Activated T-cell treated with anti-CD3 and anti-CD28 coated beads for 24 hours (primary cell): ENCODE results near the gene HOXB7.

Experiments
- DNase-seq: peaks from one replicate; pipeline ENCODE4 v3.0.0-alpha.2; 2020; ENCODE audit warnings: low read depth

HOXB7 gene

DNA sequence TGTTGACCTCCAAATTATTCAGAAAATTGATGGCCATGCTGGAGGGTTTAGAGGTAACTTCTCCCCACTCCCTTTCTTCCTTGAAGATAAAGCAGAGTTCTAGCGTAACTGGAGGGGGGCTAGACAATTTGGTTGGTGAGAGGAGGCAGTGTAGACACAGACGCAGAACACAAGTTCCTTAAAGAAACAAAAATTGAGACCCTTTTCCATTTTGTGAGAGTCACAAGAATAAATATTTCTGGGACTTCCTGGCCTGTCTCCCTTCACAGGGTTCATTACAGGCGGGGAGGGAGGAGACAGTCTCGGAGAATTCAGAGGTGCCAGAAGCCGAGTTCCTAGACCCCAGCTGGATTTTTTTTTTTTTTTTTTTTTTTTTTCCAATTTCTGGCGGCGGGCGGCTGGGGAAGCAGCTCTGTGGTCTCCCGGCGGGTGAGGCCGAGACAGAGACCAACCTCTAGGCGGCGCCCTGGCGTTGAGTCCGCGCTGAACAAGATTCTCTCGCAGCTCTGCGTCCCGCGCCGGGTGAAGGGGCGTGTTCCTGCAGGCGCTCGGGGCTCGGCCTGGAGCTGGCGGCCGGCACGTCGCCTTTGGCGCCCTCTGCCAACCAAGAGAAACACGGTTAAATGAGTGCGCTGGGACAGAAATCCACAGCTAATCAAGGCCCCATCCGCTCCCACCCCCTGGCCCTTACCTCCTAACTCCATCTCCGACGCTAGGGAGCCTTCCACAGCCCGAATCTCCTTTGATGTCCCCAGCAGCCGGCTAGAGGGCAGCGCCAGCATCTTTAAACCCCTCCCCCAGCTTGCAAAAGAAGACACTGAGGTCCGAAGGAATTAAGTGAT lies 25.6 kb upstream of the HOXB7 start:
- peak; percentile 65 for DNase-seq

- no peak for DNase-seq
Observed at GRCh38 chr17:48634493-48635208, 23.8 kb upstream of the HOXB7 start.

DNA sequence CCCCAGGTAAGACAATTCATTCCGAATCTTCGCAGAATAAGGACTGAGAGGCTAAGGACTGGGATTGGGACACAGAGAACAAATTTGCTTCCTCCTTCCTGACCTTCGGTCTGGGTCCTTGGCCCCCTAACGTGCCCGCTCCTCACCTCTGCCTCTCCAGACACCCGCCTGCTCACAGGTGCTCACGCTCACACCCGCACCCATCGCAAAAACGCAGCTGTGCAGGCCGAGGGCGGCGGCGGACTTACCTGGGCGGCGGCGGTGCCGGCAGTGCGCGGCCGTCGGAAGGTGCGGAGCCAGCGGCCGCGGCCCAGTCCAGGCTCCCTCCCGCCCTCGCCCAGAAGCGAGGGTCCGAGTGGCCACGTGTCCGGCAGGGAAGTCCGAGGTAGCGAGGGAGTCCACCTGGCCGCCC lies 22.5 kb upstream of the HOXB7 start:
- DNase-seq: no peak

- no peak for DNase-seq
Observed at GRCh38 chr17:48632579-48633265, 21.9 kb upstream of the HOXB7 start.

DNA sequence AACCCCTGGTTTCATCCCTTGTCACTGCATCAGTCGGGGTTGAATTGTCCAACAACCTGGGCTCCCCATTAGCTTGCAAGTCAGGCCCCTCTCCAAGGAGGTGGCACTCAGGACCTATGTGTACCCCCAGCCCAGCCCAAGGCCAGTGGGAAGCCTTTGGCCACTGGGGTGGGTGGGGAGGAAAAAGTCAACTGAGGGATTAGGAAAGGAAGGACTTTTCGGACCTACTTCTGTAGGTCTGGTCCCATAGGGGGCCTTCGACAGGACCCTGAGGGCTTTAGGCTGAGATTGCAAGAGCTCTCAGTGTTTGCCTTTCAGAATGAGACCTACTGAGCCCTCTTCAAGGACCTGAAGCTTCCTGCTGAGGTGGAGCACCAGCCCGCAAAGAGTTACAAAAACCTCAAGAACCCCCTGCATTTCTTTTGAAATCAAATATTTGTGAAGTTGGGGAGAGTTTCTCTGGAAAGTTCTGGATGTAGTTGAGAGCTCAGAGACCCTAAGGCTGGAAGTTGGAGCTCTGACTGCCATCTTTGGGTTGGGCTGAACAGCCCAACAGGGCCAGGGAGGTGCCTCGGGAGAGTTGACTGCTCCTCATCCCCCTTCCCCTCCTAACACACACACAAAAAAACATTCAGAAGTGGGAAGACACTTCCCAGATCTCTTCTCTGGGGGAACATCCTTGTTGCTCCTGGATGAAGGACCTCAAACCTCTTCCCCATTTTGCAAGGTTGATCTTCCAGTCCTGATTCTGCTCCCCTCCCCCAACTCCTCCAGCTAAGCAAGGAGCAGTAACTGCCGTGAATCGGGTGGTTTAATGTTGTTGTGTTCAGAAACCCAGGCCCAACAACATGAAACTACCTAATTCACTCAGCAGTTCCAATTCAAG lies 21.1 kb upstream of the HOXB7 start:
- no peak for DNase-seq

DNA sequence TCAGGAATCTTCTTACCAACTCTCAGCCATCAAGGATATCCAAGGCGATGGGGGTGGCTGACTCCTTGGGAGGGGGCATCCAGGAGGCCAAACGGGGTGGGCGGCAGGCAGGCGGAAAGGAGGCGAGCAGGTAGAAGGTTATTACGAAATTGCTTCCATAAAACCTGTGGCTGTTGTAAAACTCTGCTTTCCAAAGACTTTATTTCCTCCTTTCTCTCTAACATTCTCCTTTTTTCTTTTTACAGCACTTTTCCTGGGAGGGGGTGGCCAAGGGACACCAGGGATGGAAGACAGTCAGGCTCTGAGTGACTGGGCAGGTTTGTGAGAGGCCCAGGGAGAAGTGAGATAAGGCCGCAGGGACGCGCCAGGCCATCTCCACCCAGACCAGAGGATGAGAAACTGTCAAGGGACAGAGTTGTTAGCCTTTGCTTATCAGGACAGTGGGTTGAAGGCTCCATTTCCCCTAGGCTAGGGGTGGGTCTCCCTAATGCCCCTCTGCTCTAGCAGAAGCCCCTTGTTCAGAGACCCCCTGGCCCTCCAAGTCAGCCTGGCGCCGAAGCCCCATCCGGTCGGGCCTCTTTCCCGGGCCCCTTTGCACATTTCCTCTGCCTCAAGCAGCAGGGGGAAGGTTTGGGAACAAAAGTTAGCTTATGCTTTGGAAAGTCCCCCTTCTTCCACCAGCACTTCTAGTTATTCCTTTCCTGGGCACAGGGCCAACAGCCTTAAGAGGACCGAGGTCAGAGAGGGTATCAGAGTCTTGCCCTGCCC lies 20.3 kb upstream of the HOXB7 start:
- DNase-seq: no peak

DNA sequence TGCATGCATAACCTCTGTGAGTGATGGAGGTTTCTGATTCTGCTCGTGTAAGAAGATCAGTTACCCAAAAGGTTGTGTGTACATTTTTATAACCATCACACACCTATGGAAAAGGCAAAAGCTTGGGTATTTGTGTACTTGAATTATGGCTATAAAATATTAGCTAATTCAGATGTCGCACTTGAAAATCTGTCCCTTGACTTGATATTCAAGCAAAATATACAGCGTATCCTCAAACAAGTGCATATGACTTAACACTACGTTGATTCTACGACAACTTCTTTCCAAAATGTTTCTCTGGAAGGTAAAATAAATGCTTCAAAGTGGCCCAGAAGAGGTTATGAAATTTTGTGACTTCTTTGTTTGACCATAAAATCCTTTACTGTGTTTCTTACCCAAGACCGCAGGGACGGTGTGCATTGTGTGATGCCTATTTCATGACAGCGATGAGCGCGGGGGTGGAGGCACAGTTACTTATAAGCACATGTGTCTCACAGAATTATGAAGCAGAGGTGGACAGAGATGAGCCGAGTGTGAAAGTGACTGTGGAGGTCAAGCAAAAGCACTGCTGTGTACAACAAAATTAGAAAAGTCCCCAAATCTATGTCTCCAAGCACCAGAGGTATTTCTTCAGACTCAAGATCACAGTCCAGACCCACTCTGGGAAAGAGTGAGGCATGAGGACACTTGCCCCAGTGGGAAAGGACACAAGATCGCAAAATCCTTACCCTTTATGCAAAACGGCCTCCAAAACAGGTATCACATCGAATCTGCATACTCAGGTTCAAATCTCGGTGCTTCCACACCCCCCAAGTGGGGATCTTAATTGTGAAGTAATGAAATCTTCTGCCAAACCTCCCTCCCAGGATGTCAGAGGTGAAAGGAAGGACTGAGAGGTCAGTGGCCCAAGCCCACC lies 19.4 kb upstream of the HOXB7 start:
- DNase-seq: no peak

GRCh38 chr17:48629411-48629759 lies 18.6 kb upstream of the HOXB7 start:
- no peak for DNase-seq

GRCh38 chr17:48628649-48629410 lies 18.0 kb upstream of the HOXB7 start:
- DNase-seq: no peak

DNA sequence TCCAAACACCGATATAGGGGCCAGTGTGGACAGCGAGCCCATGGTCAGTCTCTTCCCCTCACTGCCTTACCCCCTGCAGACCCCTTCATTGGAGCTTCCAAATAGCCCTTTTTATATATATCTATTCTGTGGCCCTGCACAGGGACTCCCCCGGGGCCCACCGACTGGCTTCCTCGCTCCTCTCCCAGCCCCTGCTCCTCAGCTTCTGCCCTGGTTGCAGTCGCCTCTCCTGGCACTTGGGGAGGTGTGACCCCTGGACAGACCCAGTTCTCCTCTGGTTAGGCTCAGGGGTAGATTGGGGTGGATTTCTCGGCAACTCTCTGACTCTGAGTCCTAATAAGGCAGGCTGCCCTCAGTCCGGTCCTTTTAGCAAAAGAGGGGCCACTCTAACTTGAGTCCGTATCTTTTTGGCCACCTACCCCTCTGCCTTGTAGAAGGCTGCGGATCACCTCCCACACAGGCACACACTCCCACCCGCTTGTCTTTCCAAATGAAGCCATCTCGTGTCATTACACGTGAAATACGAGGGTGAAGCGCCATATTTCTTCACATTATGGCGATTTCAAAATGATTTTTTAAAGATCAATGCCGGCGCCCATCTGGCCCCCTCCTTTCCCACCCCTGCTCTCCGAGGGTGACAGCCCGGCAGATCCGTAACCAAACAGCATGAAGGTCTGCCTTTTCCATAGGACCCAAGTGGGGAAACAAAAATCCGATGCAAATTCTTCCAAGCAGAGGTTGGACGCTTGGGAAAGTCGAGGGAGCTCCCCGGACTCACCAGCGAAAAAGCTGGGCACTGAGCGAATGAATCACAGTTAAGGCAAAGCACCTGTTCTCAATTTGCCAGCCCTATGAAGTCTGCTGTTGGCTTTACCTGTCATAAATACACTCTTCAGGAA lies 17.1 kb upstream of the HOXB7 start:
- no peak for DNase-seq

- DNase-seq: no peak
Observed at GRCh38 chr17:48627118-48627597, 16.3 kb upstream of the HOXB7 start.

- no peak for DNase-seq
Observed at GRCh38 chr17:48626245-48627117, 15.7 kb upstream of the HOXB7 start, which contains the start of gene HOXB9. Gene HOXB9 (minus strand): TSS chr17:48626358. CDS start chr17:48626269, 89 bp downstream.

GRCh38 chr17:48625495-48626244 lies 14.9 kb upstream of the HOXB7 start:
- no peak for DNase-seq

- DNase-seq: no peak
Observed at GRCh38 chr17:48624544-48625494, 14.0 kb upstream of the HOXB7 start.

- DNase-seq: no peak
Observed at GRCh38 chr17:48624118-48624517, 13.3 kb upstream of the HOXB7 start.
